PFSK-1 (cell line): ENCODE measurements around the gene OR6C6.

Experiments
- POLR2AphosphoS5 ChIP-seq: IDR thresholded peaks from 2 replicates; pipeline ENCODE4 v1.6.1; 2012; ENCODE audit warnings: low read depth, mild to moderate bottlenecking, control low read depth, low read length, moderate library complexity
- REST ChIP-seq, 2 experiments: IDR thresholded peaks; 2 replicates each; pipeline versions ENCODE4 v1.6.1 to v1.8.0; 2011 to 2012; ENCODE audit warnings: low read depth in 2 of 2, low read length in 2 of 2, control low read depth in 1 of 2, inconsistent platforms in 1 of 2, mild to moderate bottlenecking in 1 of 2, moderate library complexity in 1 of 2; ENCODE audit not compliant: insufficient read depth in 1 of 2

GRCh38 chr12:55253281-55253680 is 43.1 kb downstream of the OR6C6 start:
- no peak for TF ChIP-seq POLR2AphosphoS5
- TF ChIP-seq REST (IDR thresholded peaks at IDR 0.05; ENCODE audit: insufficient read depth in 1 of 2, low read depth in 2 of 2, low read length in 2 of 2) = no peak
